Hepatocyte (in vitro differentiated cells): ENCODE measurements around the gene EME1.

ENCODE experiments used
- EZH2 ChIP-seq: fragments of 200-600 bp; sonication (generic); IDR thresholded peaks from 2 replicates; pipeline ENCODE4 v1.6.1; 2016; ENCODE audit warnings: antibody characterized with exemption, mild to moderate bottlenecking, borderline replicate concordance
- EZH2phosphoT487 ChIP-seq: fragments of 200-600 bp; sonication (generic); IDR thresholded peaks from one replicate; pipeline ENCODE4 v1.6.1; 2018; ENCODE audit warnings: antibody characterized with exemption, mild to moderate bottlenecking, low read depth, moderate library complexity; ENCODE audit not compliant: unreplicated experiment, severe bottlenecking
- TF ChIP-seq, protein P1 (sequence below): fragments of 200-600 bp; sonication (generic); IDR thresholded peaks from 2 replicates; pipeline ENCODE4 v1.5.1; 2016; ENCODE audit warnings: antibody characterized with exemption, mild to moderate bottlenecking; ENCODE audit not compliant: poor library complexity

DNA sequence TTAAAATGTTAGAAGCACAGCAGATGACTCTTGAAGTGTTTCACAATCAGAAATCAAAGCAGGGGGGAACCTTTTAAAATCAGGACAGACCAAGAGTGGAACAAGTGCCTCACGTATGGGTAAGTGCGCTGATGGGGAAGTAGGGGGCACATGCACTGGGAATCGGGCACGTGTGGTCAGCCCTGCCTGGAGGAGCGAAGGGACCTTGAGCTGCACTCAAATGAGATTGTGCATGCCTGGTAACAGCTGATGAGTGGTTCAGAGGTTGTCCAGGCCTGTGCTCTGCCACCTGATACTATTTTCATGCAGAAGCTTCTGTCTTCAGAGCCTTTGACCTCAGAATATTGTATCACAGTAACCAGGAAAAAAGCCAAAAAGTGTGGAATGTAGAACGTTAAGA lies 40.8 kb upstream of the EME1 start:
- TF ChIP-seq EZH2 = no peak
- TF ChIP-seq, protein P1, sequence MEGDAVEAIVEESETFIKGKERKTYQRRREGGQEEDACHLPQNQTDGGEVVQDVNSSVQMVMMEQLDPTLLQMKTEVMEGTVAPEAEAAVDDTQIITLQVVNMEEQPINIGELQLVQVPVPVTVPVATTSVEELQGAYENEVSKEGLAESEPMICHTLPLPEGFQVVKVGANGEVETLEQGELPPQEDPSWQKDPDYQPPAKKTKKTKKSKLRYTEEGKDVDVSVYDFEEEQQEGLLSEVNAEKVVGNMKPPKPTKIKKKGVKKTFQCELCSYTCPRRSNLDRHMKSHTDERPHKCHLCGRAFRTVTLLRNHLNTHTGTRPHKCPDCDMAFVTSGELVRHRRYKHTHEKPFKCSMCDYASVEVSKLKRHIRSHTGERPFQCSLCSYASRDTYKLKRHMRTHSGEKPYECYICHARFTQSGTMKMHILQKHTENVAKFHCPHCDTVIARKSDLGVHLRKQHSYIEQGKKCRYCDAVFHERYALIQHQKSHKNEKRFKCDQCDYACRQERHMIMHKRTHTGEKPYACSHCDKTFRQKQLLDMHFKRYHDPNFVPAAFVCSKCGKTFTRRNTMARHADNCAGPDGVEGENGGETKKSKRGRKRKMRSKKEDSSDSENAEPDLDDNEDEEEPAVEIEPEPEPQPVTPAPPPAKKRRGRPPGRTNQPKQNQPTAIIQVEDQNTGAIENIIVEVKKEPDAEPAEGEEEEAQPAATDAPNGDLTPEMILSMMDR = no peak
- TF ChIP-seq EZH2phosphoT487 = no peak
